ENCODE measurements around the gene PAIP2. TPM values are rescaled to one million over a fixed set of nuclear protein-coding genes. Genes with fewer than 3 reads are reported as not detected.

The PAIP2 gene
- polyA plus RNA-seq, 4 donors, result 43.6 to 65.2 (median 57.7) TPM

- Histone ChIP-seq H3K9me3 (ENCODE audit: control insufficient read depth in 2 of 2, insufficient read depth in 1 of 2, low read depth in 1 of 2, low read length in 1 of 2) (no peaks in the 10 kb centered on the region), H3K4me3 (ENCODE audit: low read depth in 1 of 3, low read length in 3 of 3) (peak overlapping the region; percentile 43 to 64 (median 50)), H3K36me3 (ENCODE audit: control insufficient read depth in 3 of 3, insufficient read depth in 2 of 3, low read depth in 1 of 3, low read length in 3 of 3) (peaks cover 0 to 16% (median 0%) of the 10 kb centered on the region in 3 donors), H3K27me3 (ENCODE audit: control insufficient read depth in 3 of 3, insufficient read depth in 3 of 3, low read length in 3 of 3) (peaks cover 0 to 41% (median 0%) of the 10 kb centered on the region in 3 donors), H3K4me1 (ENCODE audit: control insufficient read depth in 3 of 3, insufficient read depth in 2 of 3, low read depth in 1 of 3, low read length in 2 of 3) (peaks cover 0 to 26% (median 3%) of the 10 kb centered on the region in 3 donors), H3K27ac (ENCODE audit: low read depth in 1 of 3, low read length in 2 of 3) (no peak overlapping the region)
- WGBS, 3 donors, result 6 to 8% (median 7%) methylated on average over 49 of the region's 49 CpGs
- FAIRE-seq, result no peak
- peak in 1 of 2 donors; percentile 23 for DNase-seq
Observed at GRCh38 chr5:139393497-139394122, 52.0 kb downstream of the PAIP2 start.

GRCh38 chr5:139394123-139394653 lies 52.5 kb downstream of the PAIP2 start:
- Histone ChIP-seq H3K4me3 (ENCODE audit: low read depth in 1 of 3, low read length in 3 of 3) (peak overlapping the region; percentile 43 to 64 (median 47)), H3K9me3 (ENCODE audit: control insufficient read depth in 2 of 2, insufficient read depth in 1 of 2, low read depth in 1 of 2, low read length in 1 of 2) (no peaks in the 10 kb centered on the region), H3K36me3 (ENCODE audit: control insufficient read depth in 3 of 3, insufficient read depth in 2 of 3, low read depth in 1 of 3, low read length in 3 of 3) (peaks cover 0 to 18% (median 0%) of the 10 kb centered on the region in 3 donors), H3K27me3 (ENCODE audit: control insufficient read depth in 3 of 3, insufficient read depth in 3 of 3, low read length in 3 of 3) (peaks cover 0 to 41% (median 0%) of the 10 kb centered on the region in 3 donors), H3K4me1 (ENCODE audit: control insufficient read depth in 3 of 3, insufficient read depth in 2 of 3, low read depth in 1 of 3, low read length in 2 of 3) (peaks cover 0 to 26% (median 3%) of the 10 kb centered on the region in 3 donors), H3K27ac (ENCODE audit: low read depth in 1 of 3, low read length in 2 of 3) (peak overlapping the region in 1 of 3 donors; percentile 5)
- FAIRE-seq (no peak), DNase-seq (peak; percentile 22 to 74)
- WGBS, 3 donors, result 3 to 15% (median 3%) methylated on average over 49 to 62 of the region's 62 CpGs

GRCh38 chr5:139394654-139395566 lies 53.3 kb downstream of the PAIP2 start, which contains the start of gene PROB1:
Gene PROB1, minus strand, starts transcription at chr5:139395104. Its CDS starts 23 bp downstream, at chr5:139395081.
- 44 to 50% (median 50%) methylated on average over 53 to 76 of the region's 76 CpGs for WGBS, 3 donors
- H3K36me3 ChIP-seq (ENCODE audit: control insufficient read depth in 3 of 3, insufficient read depth in 2 of 3, low read depth in 1 of 3, low read length in 3 of 3), result peaks cover 0 to 23% (median 0%) of the 10 kb centered on the region in 3 donors
- H3K4me1 ChIP-seq (ENCODE audit: control insufficient read depth in 3 of 3, insufficient read depth in 2 of 3, low read depth in 1 of 3, low read length in 2 of 3), result peaks cover 0 to 26% (median 3%) of the 10 kb centered on the region in 3 donors
- no peak for DNase-seq
- H3K27me3 ChIP-seq (ENCODE audit: control insufficient read depth in 3 of 3, insufficient read depth in 3 of 3, low read length in 3 of 3), result peaks cover 0 to 41% (median 0%) of the 10 kb centered on the region in 3 donors
- peak within 1 kb of the TSS in 1 of 3 donors; percentile 33 for H3K27ac ChIP-seq (ENCODE audit: low read depth in 1 of 3, low read length in 2 of 3)
- FAIRE-seq, result no peak
- peak within 1 kb of the TSS; percentile 43 to 64 (median 47) for H3K4me3 ChIP-seq (ENCODE audit: low read depth in 1 of 3, low read length in 3 of 3)
- H3K9me3 ChIP-seq (ENCODE audit: control insufficient read depth in 2 of 2, insufficient read depth in 1 of 2, low read depth in 1 of 2, low read length in 1 of 2), result no peaks in the 10 kb centered on the region

GRCh38 chr5:139395844-139396640 lies 54.4 kb downstream of the PAIP2 start:
- no peak overlapping the region for H3K27ac ChIP-seq (ENCODE audit: low read depth in 1 of 3, low read length in 2 of 3)
- H3K27me3 ChIP-seq (ENCODE audit: control insufficient read depth in 3 of 3, insufficient read depth in 3 of 3, low read length in 3 of 3), result peaks cover 0 to 41% (median 0%) of the 10 kb centered on the region in 3 donors
- H3K4me3 ChIP-seq (ENCODE audit: low read depth in 1 of 3, low read length in 3 of 3), result no peak overlapping the region
- H3K9me3 ChIP-seq (ENCODE audit: control insufficient read depth in 2 of 2, insufficient read depth in 1 of 2, low read depth in 1 of 2, low read length in 1 of 2), result no peaks in the 10 kb centered on the region
- peaks cover 0 to 26% (median 3%) of the 10 kb centered on the region in 3 donors for H3K4me1 ChIP-seq (ENCODE audit: control insufficient read depth in 3 of 3, insufficient read depth in 2 of 3, low read depth in 1 of 3, low read length in 2 of 3)
- H3K36me3 ChIP-seq (ENCODE audit: control insufficient read depth in 3 of 3, insufficient read depth in 2 of 3, low read depth in 1 of 3, low read length in 3 of 3), result peaks cover 0 to 27% (median 0%) of the 10 kb centered on the region in 3 donors
- no peak for FAIRE-seq
- WGBS, 3 donors, result 81 to 85% (median 83%) methylated on average over 8 of the region's 8 CpGs
- no peak for DNase-seq

GRCh38 chr5:139396691-139397090 lies 55.0 kb downstream of the PAIP2 start:
- FAIRE-seq, result no peak
- WGBS, 3 donors, result 92 to 96% (median 95%) methylated on average over 8 of the region's 8 CpGs
- H3K4me1 ChIP-seq (ENCODE audit: control insufficient read depth in 3 of 3, insufficient read depth in 2 of 3, low read depth in 1 of 3, low read length in 2 of 3), result peaks cover 0 to 25% (median 3%) of the 10 kb centered on the region in 3 donors

GRCh38 chr5:139397921-139398320 lies 56.3 kb downstream of the PAIP2 start:
- Histone ChIP-seq H3K27ac (ENCODE audit: low read depth in 1 of 3, low read length in 2 of 3) (no peak overlapping the region), H3K36me3 (ENCODE audit: control insufficient read depth in 3 of 3, insufficient read depth in 2 of 3, low read depth in 1 of 3, low read length in 3 of 3) (peaks cover 0 to 38% (median 0%) of the 10 kb centered on the region in 3 donors), H3K9me3 (ENCODE audit: control insufficient read depth in 2 of 2, insufficient read depth in 1 of 2, low read depth in 1 of 2, low read length in 1 of 2) (no peaks in the 10 kb centered on the region), H3K4me1 (ENCODE audit: control insufficient read depth in 3 of 3, insufficient read depth in 2 of 3, low read depth in 1 of 3, low read length in 2 of 3) (peaks cover 0 to 17% (median 3%) of the 10 kb centered on the region in 3 donors), H3K4me3 (ENCODE audit: low read depth in 1 of 3, low read length in 3 of 3) (no peak overlapping the region), H3K27me3 (ENCODE audit: control insufficient read depth in 3 of 3, insufficient read depth in 3 of 3, low read length in 3 of 3) (peaks cover 0 to 31% (median 0%) of the 10 kb centered on the region in 3 donors)
- DNase-seq (no peak), FAIRE-seq (no peak)
- WGBS, 3 donors, result 51 to 54% (median 52%) methylated on average over 6 of the region's 6 CpGs

More at GRCh38 chr5:139396691-139397090, 55.0 kb downstream of the PAIP2 start:
- H3K9me3 ChIP-seq (ENCODE audit: control insufficient read depth in 2 of 2, insufficient read depth in 1 of 2, low read depth in 1 of 2, low read length in 1 of 2), result no peaks in the 10 kb centered on the region
- H3K4me3 ChIP-seq (ENCODE audit: low read depth in 1 of 3, low read length in 3 of 3), result no peak overlapping the region
- H3K36me3 ChIP-seq (ENCODE audit: control insufficient read depth in 3 of 3, insufficient read depth in 2 of 3, low read depth in 1 of 3, low read length in 3 of 3), result peaks cover 0 to 32% (median 0%) of the 10 kb centered on the region in 3 donors
- peaks cover 0 to 39% (median 0%) of the 10 kb centered on the region in 3 donors for H3K27me3 ChIP-seq (ENCODE audit: control insufficient read depth in 3 of 3, insufficient read depth in 3 of 3, low read length in 3 of 3)
- DNase-seq, result no peak
- H3K27ac ChIP-seq (ENCODE audit: low read depth in 1 of 3, low read length in 2 of 3), result no peak overlapping the region

- Histone ChIP-seq H3K27me3 (ENCODE audit: control insufficient read depth in 3 of 3, insufficient read depth in 3 of 3, low read length in 3 of 3) (peaks cover 0 to 14% (median 0%) of the 10 kb centered on the region in 3 donors), H3K4me1 (ENCODE audit: control insufficient read depth in 3 of 3, insufficient read depth in 2 of 3, low read depth in 1 of 3, low read length in 2 of 3) (peaks cover 0 to 11% (median 6%) of the 10 kb centered on the region in 3 donors), H3K9me3 (ENCODE audit: control insufficient read depth in 2 of 2, insufficient read depth in 1 of 2, low read depth in 1 of 2, low read length in 1 of 2) (no peaks in the 10 kb centered on the region), H3K27ac (ENCODE audit: low read depth in 1 of 3, low read length in 2 of 3) (no peak overlapping the region), H3K36me3 (ENCODE audit: control insufficient read depth in 3 of 3, insufficient read depth in 2 of 3, low read depth in 1 of 3, low read length in 3 of 3) (peaks cover 0 to 38% (median 0%) of the 10 kb centered on the region in 3 donors), H3K4me3 (ENCODE audit: low read depth in 1 of 3, low read length in 3 of 3) (no peak overlapping the region)
- WGBS, 3 donors, result 76 to 84% (median 78%) methylated on average over 6 of the region's 6 CpGs
- DNase-seq (no peak), FAIRE-seq (no peak)
Observed at GRCh38 chr5:139399501-139400121, 58.0 kb downstream of the PAIP2 start.

All from small intestine (tissue), 7 donors.